BLaER1 (cell line): ENCODE results near the gene ACOT11.
A peak's percentile ranks its signal among the peaks of the same experiment; 100 is the strongest.

Experiments
- H3K27ac ChIP-seq: shearing (Covaris generic); formaldehyde crosslinking; 2 replicates; pipeline ENCODE4 v1.8.1; 2022
- H3K27me3 ChIP-seq: shearing (Covaris generic); formaldehyde crosslinking; 2 replicates; pipeline ENCODE4 v1.8.1; 2022
- H3K36me3 ChIP-seq: shearing (Covaris generic); formaldehyde crosslinking; 2 replicates; pipeline ENCODE4 v1.8.1; 2022
- H3K4me1 ChIP-seq: shearing (Covaris generic); formaldehyde crosslinking; 2 replicates; pipeline ENCODE4 v1.8.1; 2022
- H3K4me2 ChIP-seq: shearing (Covaris generic); formaldehyde crosslinking; 2 replicates; pipeline ENCODE4 v1.8.1; 2022
- H3K4me3 ChIP-seq: shearing (Covaris generic); formaldehyde crosslinking; 2 replicates; pipeline ENCODE4 v1.8.1; 2022
- H3K9ac ChIP-seq: shearing (Covaris generic); formaldehyde crosslinking; 2 replicates; pipeline ENCODE4 v1.8.1; 2022
- H3K9me3 ChIP-seq: shearing (Covaris generic); formaldehyde crosslinking; 2 replicates; pipeline ENCODE4 v1.8.1; 2022
- H4K20me1 ChIP-seq: shearing (Covaris generic); formaldehyde crosslinking; 2 replicates; pipeline ENCODE4 v1.8.1; 2022
- Cebpa-rat ChIP-seq: shearing (Covaris generic); IDR thresholded peaks from 2 replicates; pipeline ENCODE4 v1.8.1; 2022

Gene ACOT11

DNA sequence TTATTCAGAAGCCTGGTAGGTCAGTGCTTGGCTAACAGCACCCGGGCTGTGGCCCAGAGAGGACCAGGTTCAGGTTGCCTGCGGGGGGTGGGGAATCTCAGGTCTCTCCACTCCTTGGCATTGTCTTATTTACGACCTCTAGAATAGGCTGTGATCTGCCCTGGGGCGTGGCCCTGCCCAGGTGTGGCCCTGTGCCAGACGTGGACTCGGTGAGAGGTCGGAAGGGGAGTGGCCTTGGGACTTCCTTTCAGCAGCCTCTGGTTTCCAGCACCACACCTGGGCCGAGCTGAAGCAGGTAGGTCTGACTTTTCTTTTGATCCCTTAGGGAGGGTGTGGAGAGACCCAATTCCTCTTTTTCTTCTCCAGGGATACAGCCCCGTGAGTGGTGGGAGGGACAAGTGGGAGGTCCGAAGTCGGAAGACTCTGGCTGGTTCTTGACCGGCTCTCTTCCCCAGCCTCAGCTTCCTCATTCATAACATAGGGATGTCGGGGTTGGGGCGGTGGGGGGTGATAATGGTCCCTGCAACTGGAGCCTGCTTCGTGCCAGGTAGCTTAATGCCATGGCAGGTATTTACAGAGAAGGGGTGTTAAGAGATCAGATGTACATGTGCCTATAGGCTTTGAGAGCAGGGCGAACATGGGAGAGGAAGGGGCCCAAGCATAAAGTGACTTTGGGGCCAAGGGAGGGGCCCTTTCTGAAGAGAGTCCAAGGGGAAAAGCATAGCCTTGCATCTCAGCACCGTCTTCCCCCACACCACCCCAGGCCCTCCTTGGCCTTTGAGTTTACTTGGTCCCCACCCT is 16.5 kb downstream of the ACOT11 start:
- Histone ChIP-seq H3K4me1 (no peaks in the 10 kb centered on the region), H3K36me3 (no peaks in the 10 kb centered on the region), H3K4me2 (no peak overlapping the region), H3K27ac (no peak overlapping the region), H3K9me3 (no peaks in the 10 kb centered on the region), H3K4me3 (no peak overlapping the region), H3K9ac (no peak overlapping the region), H4K20me1 (no peaks in the 10 kb centered on the region), H3K27me3 (no peaks in the 10 kb centered on the region)
- TF ChIP-seq Cebpa-rat = no peak

- H3K27ac ChIP-seq = no peak overlapping the region
- TF ChIP-seq Cebpa-rat = no peak
- no peaks in the 10 kb centered on the region for H3K9me3 ChIP-seq
- no peak overlapping the region for H3K4me3 ChIP-seq
- no peaks in the 10 kb centered on the region for H3K4me1 ChIP-seq
- no peak overlapping the region for H3K9ac ChIP-seq
- no peaks in the 10 kb centered on the region for H3K27me3 ChIP-seq
- no peaks in the 10 kb centered on the region for H3K36me3 ChIP-seq
- no peak overlapping the region for H3K4me2 ChIP-seq
- no peaks in the 10 kb centered on the region for H4K20me1 ChIP-seq
Observed at GRCh38 chr1:54565113-54565501, 17.1 kb downstream of the ACOT11 start.

GRCh38 chr1:54566438-54567141 is 18.6 kb downstream of the ACOT11 start:
- Histone ChIP-seq H4K20me1 (no peaks in the 10 kb centered on the region), H3K4me3 (no peak overlapping the region), H3K9ac (no peak overlapping the region), H3K4me1 (peaks cover 5% of the 10 kb centered on the region), H3K27me3 (no peaks in the 10 kb centered on the region), H3K27ac (no peak overlapping the region), H3K36me3 (no peaks in the 10 kb centered on the region), H3K4me2 (no peak overlapping the region), H3K9me3 (no peaks in the 10 kb centered on the region)
- no peak for TF ChIP-seq Cebpa-rat

- H3K27me3 ChIP-seq = no peaks in the 10 kb centered on the region
- H3K4me1 ChIP-seq = peaks cover 18% of the 10 kb centered on the region
- no peak for TF ChIP-seq Cebpa-rat
- H3K9me3 ChIP-seq = no peaks in the 10 kb centered on the region
- H3K9ac ChIP-seq = no peak overlapping the region
- no peak overlapping the region for H3K4me3 ChIP-seq
- H3K27ac ChIP-seq = no peak overlapping the region
- no peaks in the 10 kb centered on the region for H4K20me1 ChIP-seq
- H3K36me3 ChIP-seq = no peaks in the 10 kb centered on the region
- H3K4me2 ChIP-seq = no peak overlapping the region
Observed at GRCh38 chr1:54567961-54568360, 19.9 kb downstream of the ACOT11 start.

- peaks cover 19% of the 10 kb centered on the region for H3K4me1 ChIP-seq
- H3K27ac ChIP-seq = no peak overlapping the region
- no peak overlapping the region for H3K4me3 ChIP-seq
- TF ChIP-seq Cebpa-rat = no peak
- H3K27me3 ChIP-seq = no peaks in the 10 kb centered on the region
- no peaks in the 10 kb centered on the region for H3K36me3 ChIP-seq
- H4K20me1 ChIP-seq = no peaks in the 10 kb centered on the region
- no peak overlapping the region for H3K9ac ChIP-seq
- H3K4me2 ChIP-seq = no peak overlapping the region
- H3K9me3 ChIP-seq = no peaks in the 10 kb centered on the region
Observed at GRCh38 chr1:54569339-54569738, 21.3 kb downstream of the ACOT11 start.

GRCh38 chr1:54570161-54570560 is 22.1 kb downstream of the ACOT11 start:
- no peak for TF ChIP-seq Cebpa-rat
- H4K20me1 ChIP-seq = no peaks in the 10 kb centered on the region
- H3K4me1 ChIP-seq = peaks cover 24% of the 10 kb centered on the region
- H3K36me3 ChIP-seq = no peaks in the 10 kb centered on the region
- H3K9me3 ChIP-seq = no peaks in the 10 kb centered on the region
- no peak overlapping the region for H3K27ac ChIP-seq
- no peaks in the 10 kb centered on the region for H3K27me3 ChIP-seq
- no peak overlapping the region for H3K9ac ChIP-seq
- no peak overlapping the region for H3K4me2 ChIP-seq
- H3K4me3 ChIP-seq = no peak overlapping the region

DNA sequence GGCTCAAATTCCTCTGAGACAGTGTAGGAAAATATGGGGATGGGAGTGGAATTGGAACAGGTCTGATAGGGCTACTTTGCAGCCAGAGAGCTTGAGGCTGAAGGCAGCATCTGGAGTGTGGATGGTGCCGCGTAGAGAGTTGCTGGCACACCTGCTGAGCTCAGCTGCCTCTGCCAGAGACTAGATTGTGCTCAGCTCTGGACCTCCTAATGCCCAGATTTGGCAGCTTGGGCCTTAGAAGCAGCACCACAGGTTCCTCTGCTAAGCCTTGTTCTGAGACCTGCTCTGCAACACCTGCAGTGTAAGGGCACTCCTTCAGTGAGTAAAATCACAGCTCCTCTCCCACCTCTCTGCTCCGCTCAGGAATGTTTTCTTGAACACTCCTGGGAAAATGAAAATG is 23.3 kb downstream of the ACOT11 start:
- Histone ChIP-seq H3K4me2 (peak overlapping the region; percentile 50; the same call in 1 of the 2 replicates), H3K4me3 (no peak overlapping the region), H3K27me3 (no peaks in the 10 kb centered on the region), H3K9ac (no peak overlapping the region), H3K36me3 (no peaks in the 10 kb centered on the region), H3K4me1 (peaks cover 24% of the 10 kb centered on the region), H4K20me1 (no peaks in the 10 kb centered on the region), H3K27ac (peak overlapping the region; percentile 59), H3K9me3 (no peaks in the 10 kb centered on the region)
- no peak for TF ChIP-seq Cebpa-rat

GRCh38 chr1:54571803-54572541 is 23.9 kb downstream of the ACOT11 start:
- no peak for TF ChIP-seq Cebpa-rat
- H3K4me1 ChIP-seq = peaks cover 24% of the 10 kb centered on the region
- no peaks in the 10 kb centered on the region for H4K20me1 ChIP-seq
- 0 out of 2 replicates have a peak overlapping the region, but pooled peaks have one; percentile 19 for H3K9ac ChIP-seq
- no peak overlapping the region for H3K4me3 ChIP-seq
- no peaks in the 10 kb centered on the region for H3K27me3 ChIP-seq
- peak overlapping the region; percentile 50 for H3K4me2 ChIP-seq
- H3K9me3 ChIP-seq = no peaks in the 10 kb centered on the region
- no peaks in the 10 kb centered on the region for H3K36me3 ChIP-seq
- H3K27ac ChIP-seq = peak overlapping the region; percentile 59

DNA sequence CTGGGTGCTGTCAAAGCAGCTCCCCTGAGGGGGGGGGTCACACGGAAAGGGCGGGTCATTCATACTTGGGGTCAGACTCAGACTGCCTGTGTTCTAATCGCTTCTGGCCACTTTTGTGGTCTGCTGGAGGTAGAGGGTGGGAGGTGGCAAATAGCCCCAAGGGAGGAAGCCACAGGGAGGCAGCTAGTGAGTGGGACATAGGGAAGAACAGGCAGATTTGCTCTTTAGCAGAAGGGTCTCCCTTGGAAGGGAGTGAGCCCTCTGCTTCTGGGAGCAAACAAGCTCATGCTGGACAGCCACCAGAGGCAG is 24.5 kb downstream of the ACOT11 start:
- Histone ChIP-seq H3K4me2 (peak overlapping the region; percentile 50), H3K27ac (no peak overlapping the region), H3K9ac (0 out of 2 replicates have a peak overlapping the region, but pooled peaks have one; percentile 19), H3K4me3 (no peak overlapping the region), H3K36me3 (no peaks in the 10 kb centered on the region), H3K27me3 (no peaks in the 10 kb centered on the region), H3K9me3 (no peaks in the 10 kb centered on the region), H3K4me1 (peaks cover 24% of the 10 kb centered on the region), H4K20me1 (no peaks in the 10 kb centered on the region)
- TF ChIP-seq Cebpa-rat = no peak
